Keratinocyte (primary cell): ENCODE data around the gene SSX4B. TPM values are rescaled to one million over a fixed set of nuclear protein-coding genes. Genes with fewer than 3 reads are reported as not detected.
"Not testable (repeated sequence)": the region's sequence is repeated elsewhere in the genome, so short reads cannot be mapped to it uniquely, and the experiment has no call there.

Experiments
- DNase-seq: peaks from one replicate; pipeline ENCODE4 v3.0.0-alpha.2; 2011; ENCODE audit warnings: low read depth, missing footprints, low spot score
- FAIRE-seq: peaks from 2 replicates; lab custom pipeline; 2011; peaks lifted over from hg19 to GRCh38; lab: Jason Lieb, UNC
- H2AFZ ChIP-seq: 2 replicates; pipeline ENCODE4 v1.6.0; 2012; ENCODE audit warnings: low read length, control low read depth, inconsistent platforms; ENCODE audit not compliant: control insufficient read depth
- H3K27ac ChIP-seq: 2 replicates; pipeline ENCODE4 v1.5.1; 2011; ENCODE audit warnings: low read length; ENCODE audit not compliant: control insufficient read depth, insufficient read depth
- H3K27me3 ChIP-seq: 3 replicates; pipeline ENCODE4 v1.6.0; 2011; ENCODE audit warnings: low read length; ENCODE audit not compliant: control insufficient read depth, insufficient read depth; ENCODE audit errors: extremely low read depth
- H3K36me3 ChIP-seq, 2 experiments: 2 replicates in 1 of 2; 3 replicates in 1 of 2; pipeline ENCODE4 v1.5.1; 2011; ENCODE audit warnings: low read length in 2 of 2, mild to moderate bottlenecking in 1 of 2; ENCODE audit not compliant: control insufficient read depth in 2 of 2, insufficient read depth in 2 of 2; ENCODE audit errors: extremely low read depth in 1 of 2
- H3K4me1 ChIP-seq: 3 replicates; pipeline ENCODE4 v1.5.1; 2011; ENCODE audit warnings: low read length; ENCODE audit not compliant: control insufficient read depth, insufficient read depth; ENCODE audit errors: extremely low read depth
- H3K4me2 ChIP-seq: 3 replicates; pipeline ENCODE4 v1.6.0; 2011; ENCODE audit warnings: low read depth, low read length; ENCODE audit not compliant: control insufficient read depth, insufficient read depth; ENCODE audit errors: extremely low read depth
- H3K4me3 ChIP-seq, 3 experiments: fragments of 200-600 bp in 1 of 3; sonication (generic) in 1 of 3; 2 replicates in 2 of 3; 3 replicates in 1 of 3; pipeline ENCODE4 v1.5.1; 2011 to 2016; ENCODE audit warnings: low read length in 3 of 3, mild to moderate bottlenecking in 3 of 3, control low read depth in 2 of 3, inconsistent platforms in 1 of 3, low read depth in 1 of 3, mixed read lengths in 1 of 3, mixed run types in 1 of 3, moderate library complexity in 1 of 3; ENCODE audit not compliant: control insufficient read depth in 2 of 3, insufficient read depth in 2 of 3; ENCODE audit errors: extremely low read depth in 1 of 3
- H3K79me2 ChIP-seq: 2 replicates; pipeline ENCODE4 v1.6.0; 2012; ENCODE audit warnings: low read length; ENCODE audit not compliant: control insufficient read depth, insufficient read depth
- H3K9ac ChIP-seq: 3 replicates; pipeline ENCODE4 v1.6.0; 2011; ENCODE audit warnings: low read length; ENCODE audit not compliant: control insufficient read depth, insufficient read depth; ENCODE audit errors: extremely low read depth
- H3K9me1 ChIP-seq: 3 replicates; pipeline ENCODE4 v1.6.0; 2011; ENCODE audit warnings: low read length; ENCODE audit not compliant: control insufficient read depth, insufficient read depth; ENCODE audit errors: extremely low read depth
- H3K9me3 ChIP-seq: 2 replicates; pipeline ENCODE4 v1.5.1; 2012; ENCODE audit warnings: low read depth, low read length; ENCODE audit not compliant: control insufficient read depth
- H4K20me1 ChIP-seq: 3 replicates; pipeline ENCODE4 v1.6.0; 2011; ENCODE audit warnings: low read length; ENCODE audit not compliant: control insufficient read depth, insufficient read depth; ENCODE audit errors: extremely low read depth
- EZH2 ChIP-seq: IDR thresholded peaks from one replicate; pipeline ENCODE4 v1.6.1; 2012; ENCODE audit warnings: inconsistent platforms, mild to moderate bottlenecking, low read length, moderate library complexity
- dilution Hi-C: fragments of 300-500 bp; cut with MboI; formaldehyde crosslinking; loops from one replicate; pipeline ENCODE4 v1.7.0; 2020; ENCODE audit warnings: low sequenced_read_pairs; ENCODE audit not compliant: extremely low pct_ligation_motif_present
- polyA minus RNA-seq, 3 experiments: library from RNA; depleted of rRNA, polyadenylated mRNA; stranded (reverse); fragments of >200 nt; gene quantifications; 1 replicate in 1 of 3; 2 replicates in 1 of 3; 3 replicates in 1 of 3; pipeline ENCODE4 v1.2.3, GENCODE V29; 2011
- polyA plus RNA-seq, 5 experiments: library from polyadenylated mRNA; depleted of rRNA in 3 of 5; stranded (reverse) in 3 of 5; stranded (forward) in 1 of 5; unstranded in 1 of 5; fragments of >200 nt; gene quantifications; 1 replicate in 1 of 5; 2 replicates in 3 of 5; 3 replicates in 1 of 5; pipeline versions ENCODE4 v1.2.1 to v1.2.3, GENCODE V29; 2011 to 2012; ENCODE audit warnings: missing spikeins in 2 of 5, low read depth in 1 of 5, low replicate concordance in 1 of 5
- TF ChIP-seq, protein P1 (sequence below), 3 experiments: IDR thresholded peaks in 1 of 3; conservative IDR thresholded peaks in 1 of 3; optimal IDR thresholded peaks in 1 of 3; 2 replicates in 2 of 3; 3 replicates in 1 of 3; pipeline versions ENCODE3 to v1.5.1; 2011; ENCODE audit warnings: low read length in 3 of 3, mild to moderate bottlenecking in 3 of 3, moderate library complexity in 2 of 3, control low read depth in 1 of 3, inconsistent platforms in 1 of 3; ENCODE audit not compliant: insufficient read depth in 2 of 3; ENCODE audit errors: extremely low read depth in 1 of 3

The SSX4B gene, protein sequence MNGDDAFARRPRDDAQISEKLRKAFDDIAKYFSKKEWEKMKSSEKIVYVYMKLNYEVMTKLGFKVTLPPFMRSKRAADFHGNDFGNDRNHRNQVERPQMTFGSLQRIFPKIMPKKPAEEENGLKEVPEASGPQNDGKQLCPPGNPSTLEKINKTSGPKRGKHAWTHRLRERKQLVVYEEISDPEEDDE
- not detected in 3 replicates for polyA plus RNA-seq
- polyA plus RNA-seq (2011; ENCODE audit: low read depth): not detected
- polyA plus RNA-seq (2011; cell fraction: cytosol; rRNA removed): not detected in 2 replicates
- polyA plus RNA-seq (2011; cell fraction: nucleus; rRNA removed): not detected in 2 replicates
- polyA plus RNA-seq (2012; ENCODE audit: low replicate concordance): not detected in 2 replicates
- polyA minus RNA-seq: not detected in 3 replicates
- not detected for polyA minus RNA-seq (2011; cell fraction: cytosol; rRNA and poly(A)+ RNA removed)
- polyA minus RNA-seq (2011; cell fraction: nucleus; rRNA and poly(A)+ RNA removed): not detected in 2 replicates

DNA sequence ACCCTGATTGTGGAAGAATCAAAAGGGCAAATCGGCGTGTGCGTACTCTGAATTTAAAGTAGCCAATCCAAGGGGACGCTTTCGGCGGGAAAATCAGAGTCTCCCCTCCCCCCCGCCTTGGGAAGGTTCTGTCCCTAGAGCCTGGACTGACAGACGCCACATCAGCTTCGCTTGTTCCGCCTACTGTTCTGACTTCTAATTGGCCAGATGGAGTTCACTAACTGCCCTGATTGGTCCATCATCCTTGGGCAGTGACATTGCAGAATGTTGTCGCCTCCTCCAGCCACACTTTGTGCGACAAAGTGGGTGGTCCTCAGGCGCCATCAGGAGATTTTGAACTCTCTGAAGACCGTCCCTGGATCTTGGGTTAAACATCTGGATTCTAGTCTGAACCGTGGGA is at the start of gene SSX4B:
SSX4B (minus strand) TSS at position 101 of the 400 bp plus-strand sequence. CDS start 588 bp downstream, outside the sequence.
- H3K9me3 ChIP-seq, H3K9ac ChIP-seq, H3K36me3 ChIP-seq, H3K4me2 ChIP-seq, H4K20me1 ChIP-seq, dilution Hi-C loops, H2AFZ ChIP-seq, DNase-seq, H3K9me1 ChIP-seq, H3K4me3 ChIP-seq, H3K27me3 ChIP-seq, FAIRE-seq, H3K79me2 ChIP-seq, H3K27ac ChIP-seq, H3K4me1 ChIP-seq: not testable (repeated sequence)

DNA sequence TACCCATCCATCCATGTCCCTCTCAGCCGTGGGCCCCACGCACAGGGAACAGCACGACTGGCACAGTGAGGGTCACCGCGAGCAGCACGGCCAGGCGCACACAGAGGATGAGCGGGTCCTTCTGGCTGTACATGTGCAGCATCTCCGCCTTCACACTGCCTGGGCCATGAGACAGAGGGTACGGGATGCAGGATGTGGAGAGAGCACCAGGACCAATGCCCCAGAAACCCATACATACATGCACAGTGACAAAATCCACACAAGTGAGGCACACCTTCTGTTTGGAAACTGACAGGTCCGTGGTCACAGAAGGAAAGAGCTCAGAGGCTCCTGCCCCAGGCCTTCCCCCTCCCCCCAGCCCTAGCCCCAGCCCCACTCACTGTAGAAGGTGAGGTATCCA is 48.8 kb upstream of the SSX4B start:
- H3K9me3 ChIP-seq: peaks cover 13% of the 10 kb centered on the region
- peaks cover 2% of the 10 kb centered on the region for H4K20me1 ChIP-seq
- dilution Hi-C loops: no loop called here
- H3K79me2 ChIP-seq: peaks cover 13% of the 10 kb centered on the region
- H3K27me3 ChIP-seq: no peaks in the 10 kb centered on the region
- no peak overlapping the region for H3K27ac ChIP-seq
- no peak overlapping the region for H3K9ac ChIP-seq
- peaks cover 23% of the 10 kb centered on the region for H3K4me1 ChIP-seq
- H3K4me2 ChIP-seq: no peak overlapping the region
- FAIRE-seq (no peak), DNase-seq (no peak)
- TF ChIP-seq EZH2: no peak
- TF ChIP-seq, protein P1, sequence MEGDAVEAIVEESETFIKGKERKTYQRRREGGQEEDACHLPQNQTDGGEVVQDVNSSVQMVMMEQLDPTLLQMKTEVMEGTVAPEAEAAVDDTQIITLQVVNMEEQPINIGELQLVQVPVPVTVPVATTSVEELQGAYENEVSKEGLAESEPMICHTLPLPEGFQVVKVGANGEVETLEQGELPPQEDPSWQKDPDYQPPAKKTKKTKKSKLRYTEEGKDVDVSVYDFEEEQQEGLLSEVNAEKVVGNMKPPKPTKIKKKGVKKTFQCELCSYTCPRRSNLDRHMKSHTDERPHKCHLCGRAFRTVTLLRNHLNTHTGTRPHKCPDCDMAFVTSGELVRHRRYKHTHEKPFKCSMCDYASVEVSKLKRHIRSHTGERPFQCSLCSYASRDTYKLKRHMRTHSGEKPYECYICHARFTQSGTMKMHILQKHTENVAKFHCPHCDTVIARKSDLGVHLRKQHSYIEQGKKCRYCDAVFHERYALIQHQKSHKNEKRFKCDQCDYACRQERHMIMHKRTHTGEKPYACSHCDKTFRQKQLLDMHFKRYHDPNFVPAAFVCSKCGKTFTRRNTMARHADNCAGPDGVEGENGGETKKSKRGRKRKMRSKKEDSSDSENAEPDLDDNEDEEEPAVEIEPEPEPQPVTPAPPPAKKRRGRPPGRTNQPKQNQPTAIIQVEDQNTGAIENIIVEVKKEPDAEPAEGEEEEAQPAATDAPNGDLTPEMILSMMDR (optimal IDR thresholded peaks at IDR 0.05 in 1 of 3, IDR thresholded peaks at IDR 0.05 in 1 of 3, conservative IDR thresholded peaks at IDR 0.05 in 1 of 3; ENCODE audit: extremely low read depth in 1 of 3, insufficient read depth in 2 of 3, low read length in 3 of 3): no peak
- peaks cover 14 to 33% of the 10 kb centered on the region in 2 experiments for H3K36me3 ChIP-seq
- H3K9me1 ChIP-seq: no peaks in the 10 kb centered on the region
- no peak overlapping the region for H3K4me3 ChIP-seq
- H2AFZ ChIP-seq: no peak overlapping the region
